Measurements from ENCODE around the gene NTN4.
"Not testable (repeated sequence)": the region's sequence is repeated elsewhere in the genome, so short reads cannot be mapped to it uniquely, and the experiment has no call there.

Gene NTN4

GRCh38 chr12:95796225-95796981 is 5.8 kb upstream of the NTN4 start:
- DNase-seq (ENCODE audit: low spot score), result no peak

GRCh38 chr12:95790917-95791849 is 619 bp upstream of the NTN4 start:
- DNase-seq (ENCODE audit: low spot score), result no peak

GRCh38 chr12:95789126-95790032 is 1.2 kb downstream of the NTN4 start:
- DNase-seq (ENCODE audit: low spot score), result no peak

- DNase-seq (ENCODE audit: low spot score), result no peak
These were observed 1.9 kb downstream of the NTN4 start for GRCh38 chr12:95788637-95789036.

GRCh38 chr12:95787274-95787818 is 3.2 kb downstream of the NTN4 start:
- no peak for DNase-seq (ENCODE audit: low spot score)

- DNase-seq (ENCODE audit: low spot score), result no peak
These were observed 5.6 kb downstream of the NTN4 start for GRCh38 chr12:95784915-95785314.

- no peak for DNase-seq (ENCODE audit: low spot score)
These were observed 6.3 kb downstream of the NTN4 start for GRCh38 chr12:95784286-95784685.

- DNase-seq (ENCODE audit: low spot score), result not testable (repeated sequence)
These were observed 15.1 kb downstream of the NTN4 start for GRCh38 chr12:95775466-95775865.

GRCh38 chr12:95774311-95775045 is 16.1 kb downstream of the NTN4 start:
- DNase-seq (ENCODE audit: low spot score), result no peak

- DNase-seq (ENCODE audit: low spot score), result no peak
These were observed 17.2 kb downstream of the NTN4 start for GRCh38 chr12:95773320-95773719.

- no peak for DNase-seq (ENCODE audit: low spot score)
These were observed 22.9 kb downstream of the NTN4 start for GRCh38 chr12:95767703-95768102.

GRCh38 chr12:95766356-95767019 is 24.1 kb downstream of the NTN4 start:
- DNase-seq (ENCODE audit: low spot score), result no peak

- DNase-seq (ENCODE audit: low spot score), result no peak
These were observed 25.7 kb downstream of the NTN4 start for GRCh38 chr12:95764848-95765247.

GRCh38 chr12:95763809-95764253 is 26.7 kb downstream of the NTN4 start:
- DNase-seq (ENCODE audit: low spot score), result peak; percentile 59

GRCh38 chr12:95762123-95762785 is 28.3 kb downstream of the NTN4 start:
- DNase-seq (ENCODE audit: low spot score), result no peak

GRCh38 chr12:95760371-95760770 is 30.2 kb downstream of the NTN4 start:
- DNase-seq (ENCODE audit: low spot score), result no peak

- no peak for DNase-seq (ENCODE audit: low spot score)
These were observed 30.8 kb downstream of the NTN4 start for GRCh38 chr12:95759718-95760117.

- DNase-seq (ENCODE audit: low spot score), result no peak
These were observed 31.5 kb downstream of the NTN4 start for GRCh38 chr12:95759039-95759438.

GRCh38 chr12:95756362-95756761 is 34.2 kb downstream of the NTN4 start:
- no peak for DNase-seq (ENCODE audit: low spot score)
